NT2/D1 (cell line): Measurements from ENCODE around the gene EIF4E2.

Experiments used
- SUZ12 ChIP-seq: IDR thresholded peaks from 2 replicates; pipeline ENCODE4 v1.6.1; 2011; ENCODE audit not compliant: insufficient read length, insufficient read depth; ENCODE audit errors: extremely low read depth
- YY1 ChIP-seq: IDR thresholded peaks from 2 replicates; pipeline ENCODE4 v1.6.1; 2011; ENCODE audit not compliant: insufficient read length, insufficient read depth
- ZNF274 ChIP-seq: IDR thresholded peaks from 2 replicates; pipeline ENCODE4 v1.6.1; 2011; ENCODE audit warnings: mild to moderate bottlenecking, low read depth, low read length

- TF ChIP-seq YY1: no peak
- no peak for TF ChIP-seq SUZ12
- no peak for TF ChIP-seq ZNF274
These were observed 39.1 kb upstream of the EIF4E2 start for GRCh38 chr2:232511336-232511890.
